Eye (tissue), 1 donor: ENCODE measurements around the gene TSPAN9.

ENCODE experiments used
- DNase-seq: peaks from one replicate; pipeline ENCODE4 v3.0.0-alpha.2; 2015

TSPAN9 gene

DNA sequence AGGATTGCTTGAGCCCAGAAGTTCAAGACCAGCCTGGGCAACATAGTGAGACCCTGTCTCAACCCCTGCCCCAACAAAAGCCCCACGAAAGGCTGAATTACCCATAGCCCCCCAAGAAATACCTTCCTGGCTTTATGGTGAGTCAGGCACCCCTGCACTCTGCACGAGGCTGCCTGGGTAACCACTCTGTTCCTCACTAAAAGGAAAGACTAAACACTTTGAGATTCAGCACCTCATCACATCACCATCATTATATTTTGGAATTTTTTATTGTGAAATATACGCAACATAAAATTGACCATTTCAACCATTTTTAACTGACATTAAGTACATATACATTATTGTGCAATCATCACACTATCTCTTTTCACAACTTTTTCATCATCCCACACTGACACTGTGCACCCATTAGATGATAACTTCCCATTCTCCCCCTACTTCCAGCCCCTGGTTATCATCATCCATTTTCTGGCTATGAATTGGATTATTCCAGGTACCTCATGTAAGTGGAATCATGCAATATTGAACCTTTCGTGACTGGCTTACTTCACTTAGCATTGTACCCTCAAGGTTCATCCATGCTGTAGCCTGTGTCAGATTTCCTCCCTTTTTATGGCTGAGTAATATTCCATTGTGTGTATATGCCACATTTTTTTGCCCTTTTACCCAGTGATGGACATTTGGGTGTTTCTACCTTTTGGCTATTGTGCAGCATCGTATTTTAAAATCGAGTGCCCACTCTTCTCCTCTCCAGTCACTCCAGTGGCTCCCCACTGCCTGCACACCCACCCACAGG lies 51.5 kb downstream of the TSPAN9 start:
- no peak for DNase-seq

DNA sequence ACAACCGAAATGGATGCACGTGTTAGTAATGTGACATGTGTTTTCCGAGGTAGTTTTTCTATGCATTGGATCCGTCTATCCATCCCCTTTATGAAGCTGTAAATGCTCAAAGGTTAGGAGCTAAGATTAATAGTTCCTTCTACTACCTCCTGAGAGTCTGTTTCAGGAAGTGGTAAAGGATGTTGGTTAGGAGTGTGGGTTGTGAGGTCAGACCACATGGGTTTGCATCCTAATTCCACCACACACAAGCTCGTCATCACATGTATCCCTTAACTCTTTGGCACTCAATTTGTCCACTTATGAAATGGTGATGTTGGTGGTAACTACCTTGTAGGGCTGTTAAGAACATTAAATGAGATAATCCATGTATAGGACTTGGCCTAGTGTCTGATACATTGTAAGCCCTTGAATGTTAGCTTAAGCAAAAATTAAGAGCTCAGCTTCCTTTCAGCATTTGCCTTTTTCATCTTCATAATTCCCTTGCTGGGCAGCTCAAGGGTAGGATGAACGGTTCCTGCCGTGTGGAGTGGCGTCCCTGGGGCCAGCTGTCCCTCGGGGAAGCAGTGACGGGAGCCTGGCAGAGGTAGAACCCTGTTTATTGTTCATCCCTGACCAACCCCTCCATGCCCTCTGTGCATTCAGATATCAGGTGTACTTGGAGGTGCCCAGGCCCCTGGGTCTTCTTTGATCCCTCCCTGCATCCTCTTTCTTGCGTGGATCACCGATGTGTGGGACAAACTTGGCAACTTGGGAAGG lies 52.3 kb downstream of the TSPAN9 start:
- no peak for DNase-seq

DNA sequence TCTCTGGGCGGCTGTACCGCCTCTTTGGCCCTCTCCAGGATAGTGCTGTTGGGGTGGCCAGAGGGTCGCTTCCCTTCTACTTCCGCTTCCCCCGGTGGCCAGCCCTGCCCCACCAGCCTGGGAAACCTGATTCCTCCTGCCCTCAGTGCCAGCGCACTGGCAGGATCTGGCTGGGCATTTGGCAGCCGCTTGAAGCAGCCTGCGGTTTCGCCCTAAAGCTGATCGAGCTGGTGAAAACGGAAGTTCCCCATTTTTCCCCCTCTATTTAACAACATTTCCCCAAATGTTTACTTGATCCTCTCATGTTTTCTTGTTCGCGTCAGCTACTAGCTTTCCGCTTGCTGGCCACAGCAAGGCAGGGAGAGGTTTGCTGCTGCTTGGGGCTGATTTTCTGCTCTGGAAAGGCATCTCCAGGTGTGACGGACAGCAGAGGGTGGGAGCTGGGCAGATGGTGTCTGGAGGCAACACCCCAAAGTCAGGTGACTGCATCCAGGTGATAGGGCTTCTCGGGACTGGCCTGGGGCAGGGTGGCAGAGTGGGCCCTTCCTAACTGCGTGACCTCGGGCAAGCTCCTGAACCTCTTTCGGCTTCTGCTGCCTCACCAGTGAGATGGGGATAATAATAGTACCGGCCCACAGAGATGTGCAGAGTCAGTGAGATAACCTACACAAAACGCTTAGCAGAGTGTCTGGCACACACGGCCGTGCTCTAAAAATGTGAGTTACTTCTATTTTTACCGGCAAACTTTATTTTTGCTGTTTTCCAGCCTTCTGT lies 53.1 kb downstream of the TSPAN9 start:
- DNase-seq = no peak

DNA sequence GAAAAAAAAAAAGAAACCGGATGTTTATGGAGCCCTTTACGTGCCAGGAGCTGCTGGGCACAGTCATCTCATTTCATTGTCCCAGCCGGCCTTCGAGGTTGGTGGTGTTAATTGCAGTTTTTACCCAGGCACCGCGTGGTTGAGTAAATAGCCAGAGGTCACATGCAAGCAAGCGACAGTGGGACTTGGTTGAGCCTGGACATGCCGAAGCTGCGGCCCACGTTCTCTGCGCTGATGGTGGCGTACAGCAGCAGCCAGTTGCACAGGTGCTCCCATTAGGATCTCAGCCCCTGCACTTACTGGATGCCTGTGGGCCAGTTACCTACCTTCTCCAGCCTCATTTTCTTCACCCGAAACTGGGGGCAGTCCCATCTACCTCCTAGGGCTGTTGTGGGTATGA lies 54.0 kb downstream of the TSPAN9 start:
- no peak for DNase-seq

DNA sequence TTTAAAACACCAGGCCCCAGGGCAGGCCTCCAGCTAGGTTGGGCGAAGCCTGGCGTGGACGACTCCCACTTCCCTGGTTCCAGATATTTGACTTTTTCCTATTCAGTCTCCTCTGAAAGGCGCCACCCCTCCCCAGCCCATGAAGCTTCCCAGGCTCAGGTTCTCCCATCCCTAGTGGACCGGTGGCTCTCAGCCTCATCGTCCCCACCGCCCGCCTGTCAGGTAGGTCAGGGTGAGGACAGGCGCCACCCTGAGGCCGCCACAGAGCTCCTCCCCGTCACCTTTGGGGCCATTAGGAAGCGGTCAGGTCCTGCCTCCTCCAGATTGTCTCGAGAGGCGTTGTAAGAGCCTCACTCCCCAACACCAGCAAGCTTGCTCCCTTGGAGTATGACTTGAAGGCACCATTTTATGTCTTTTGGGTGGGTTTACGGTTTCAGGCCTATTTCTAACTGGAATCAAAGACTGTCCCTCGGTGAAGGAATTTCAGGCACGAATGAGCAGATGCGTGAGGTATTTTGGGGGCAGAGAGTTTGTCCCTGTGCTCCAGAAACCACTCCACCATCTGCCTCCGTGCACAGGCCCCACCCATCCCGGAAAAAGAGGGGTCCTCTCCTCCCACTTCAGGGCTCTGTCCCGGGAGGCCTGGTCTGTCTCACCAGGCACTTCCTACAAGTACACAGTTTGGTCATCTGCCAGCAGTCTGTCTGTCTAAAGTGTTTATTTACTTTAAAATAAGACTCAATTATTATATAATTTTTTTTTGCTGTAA lies 55.6 kb downstream of the TSPAN9 start:
- DNase-seq = no peak

DNA sequence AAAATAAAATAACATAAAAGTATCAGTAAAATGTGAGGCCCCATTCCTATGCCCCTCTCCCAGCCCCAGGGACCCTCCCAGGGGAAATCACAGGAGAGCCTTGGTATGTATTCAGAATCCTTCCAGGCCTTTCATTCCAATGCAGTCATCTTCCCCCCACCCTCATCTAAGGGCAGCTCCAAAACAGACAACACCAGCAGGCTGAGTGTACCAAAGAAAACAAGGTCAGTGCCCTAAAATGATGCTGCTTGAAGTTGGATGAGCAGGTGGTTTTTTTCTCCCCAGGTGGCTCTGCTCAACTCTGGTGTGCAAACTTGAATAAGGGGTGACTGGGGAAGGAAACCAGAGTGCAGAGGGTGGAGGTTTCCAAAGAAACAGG lies 56.2 kb downstream of the TSPAN9 start:
- no peak for DNase-seq

DNA sequence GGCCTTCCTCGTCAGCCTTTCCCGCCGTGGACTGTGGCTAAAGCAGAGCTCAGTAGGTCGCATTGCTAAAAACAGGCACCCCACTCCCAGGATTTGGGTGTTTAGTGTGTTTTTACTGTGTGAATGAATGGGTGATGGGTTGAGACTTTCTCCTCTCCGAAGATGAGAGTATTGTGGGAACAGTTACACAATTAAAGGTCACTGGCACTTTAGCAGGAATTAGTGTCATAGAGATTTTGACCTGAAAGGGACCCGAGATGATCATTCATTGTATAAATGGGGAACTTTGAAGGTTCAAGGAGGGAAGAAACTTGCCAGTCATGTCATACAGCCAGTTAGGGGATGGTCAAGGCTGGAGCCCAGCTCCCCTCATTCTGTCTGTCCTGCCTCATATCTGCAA lies 56.9 kb downstream of the TSPAN9 start:
- no peak for DNase-seq

DNA sequence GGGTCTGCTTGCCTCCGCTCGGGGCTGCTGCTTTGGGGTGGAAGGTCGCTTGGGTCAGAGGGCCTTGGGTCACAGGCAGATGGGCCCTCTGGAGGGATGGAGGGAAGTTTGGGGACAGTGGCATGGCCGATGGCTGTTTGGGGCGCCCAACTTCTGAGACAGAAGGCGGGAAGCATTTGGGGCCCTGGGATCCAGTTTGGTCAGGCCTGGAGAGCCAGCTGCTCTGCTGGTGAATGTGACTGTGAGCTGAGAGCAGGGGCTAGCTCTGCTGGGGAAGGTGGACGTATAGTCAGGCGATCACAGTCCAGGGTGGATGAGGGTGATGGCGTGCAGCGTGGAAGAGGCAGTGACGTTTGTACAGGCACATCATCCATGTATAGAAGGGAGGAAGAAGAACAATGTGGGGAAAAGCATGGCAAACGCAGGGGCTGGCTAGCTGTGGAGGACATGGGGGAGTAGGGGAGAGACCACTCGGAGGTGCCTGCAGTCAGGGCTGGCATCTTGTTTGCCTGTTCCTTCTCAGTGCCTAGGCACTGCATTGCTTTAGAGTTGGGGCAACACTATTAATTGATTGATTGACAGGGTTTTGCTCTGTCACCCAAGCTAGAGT lies 57.5 kb downstream of the TSPAN9 start:
- no peak for DNase-seq

DNA sequence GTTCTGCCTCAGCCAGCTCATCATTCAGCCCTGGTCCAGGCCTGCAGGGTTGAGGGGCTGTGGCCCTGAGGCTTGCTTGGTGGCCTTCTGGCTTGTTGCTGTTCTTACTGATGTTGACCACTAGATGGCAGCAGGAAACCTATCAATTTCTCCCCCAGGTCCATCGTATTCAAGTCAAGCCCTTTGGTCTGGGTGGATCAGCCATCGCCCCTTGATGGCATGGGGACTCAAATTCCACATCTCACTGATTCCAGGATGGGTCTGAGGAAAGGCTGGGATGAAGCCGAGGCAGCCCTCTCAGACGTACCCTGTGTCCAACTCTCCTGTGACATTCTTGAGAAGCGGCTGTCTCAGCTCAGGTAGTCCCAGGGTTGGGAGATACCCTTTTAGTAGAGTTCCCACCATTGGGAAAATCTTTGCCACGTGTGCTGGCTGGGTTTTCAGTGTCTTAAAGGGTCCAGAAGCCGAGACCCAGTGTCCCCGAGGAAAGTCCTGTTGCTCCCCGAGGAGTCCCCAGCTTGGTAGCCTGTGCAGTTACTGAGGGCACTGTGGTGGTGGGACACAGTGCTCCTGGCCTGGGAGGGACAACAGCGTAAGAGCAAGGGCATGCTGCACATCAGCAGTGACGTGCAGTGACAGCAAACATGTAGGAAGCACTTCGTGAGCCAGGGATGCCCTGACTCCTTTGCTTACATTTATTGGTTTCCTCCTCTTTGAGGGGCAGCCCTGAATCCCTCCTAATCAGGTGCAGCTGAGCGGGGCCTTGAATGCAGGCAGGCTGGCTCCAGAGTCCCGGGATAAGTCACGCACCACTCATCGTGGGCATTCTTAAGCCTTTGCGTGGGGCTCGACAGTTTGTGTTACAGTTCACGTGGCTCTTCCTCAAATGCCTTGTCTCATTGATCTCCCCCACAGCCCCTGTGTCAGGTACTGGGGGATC lies 58.6 kb downstream of the TSPAN9 start:
- peak; percentile 93 for DNase-seq

DNA sequence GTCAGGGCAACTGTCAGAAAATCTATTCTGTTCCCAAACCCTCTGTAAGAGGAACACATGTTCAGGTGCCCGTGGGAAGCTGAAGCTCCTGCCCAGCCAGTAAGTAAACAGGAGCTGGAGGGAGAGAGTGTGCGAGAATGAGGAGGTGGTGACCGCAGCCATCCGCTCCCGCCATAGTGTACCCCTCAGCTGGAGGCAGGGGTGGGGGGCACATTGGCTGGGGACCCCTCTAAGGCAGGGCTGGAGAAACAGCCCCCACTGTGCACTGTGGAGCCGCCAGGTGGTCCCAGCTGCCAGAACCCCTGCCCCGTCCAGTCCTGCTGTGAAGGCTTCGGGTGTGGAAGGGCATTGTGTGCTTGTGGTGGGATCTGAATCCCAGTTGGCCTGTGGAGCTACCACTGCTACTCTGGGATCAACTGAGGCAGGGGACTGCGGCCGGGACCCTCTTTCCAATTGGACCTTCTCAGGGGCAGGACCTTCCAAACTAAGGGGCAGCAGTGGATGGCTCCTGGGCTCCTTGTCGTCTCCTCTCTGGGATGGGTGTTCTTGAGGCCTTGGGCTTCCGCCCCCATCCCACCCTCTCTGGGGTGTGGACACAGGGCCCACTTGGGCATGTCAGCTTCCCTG lies 59.6 kb downstream of the TSPAN9 start:
- no peak for DNase-seq

DNA sequence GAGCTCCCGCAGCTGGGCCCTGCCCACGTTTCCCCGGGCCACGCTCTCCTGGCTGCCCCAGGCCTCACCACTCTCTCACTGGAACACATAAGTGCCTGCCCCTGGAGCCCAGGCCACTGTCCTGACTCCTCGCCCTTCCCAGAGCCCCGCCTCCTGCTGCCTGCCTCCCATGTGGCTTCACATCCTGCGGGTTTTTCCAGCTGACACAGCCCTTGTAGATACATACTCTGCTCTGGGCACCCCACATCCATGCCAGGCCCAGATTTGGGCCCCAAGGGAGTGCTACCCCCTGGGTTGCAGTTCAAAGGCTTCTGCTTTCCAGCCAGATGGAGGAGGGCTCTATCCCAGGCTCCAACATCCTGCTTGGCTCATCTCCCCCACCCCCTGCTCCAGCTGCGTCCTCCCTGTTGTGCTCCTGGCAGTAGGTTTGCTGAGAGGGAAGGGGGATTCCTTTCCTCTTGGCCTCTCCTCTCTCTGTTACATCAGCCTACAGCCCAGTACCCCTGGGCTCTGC lies 60.1 kb downstream of the TSPAN9 start:
- peak; percentile 73 for DNase-seq

DNA sequence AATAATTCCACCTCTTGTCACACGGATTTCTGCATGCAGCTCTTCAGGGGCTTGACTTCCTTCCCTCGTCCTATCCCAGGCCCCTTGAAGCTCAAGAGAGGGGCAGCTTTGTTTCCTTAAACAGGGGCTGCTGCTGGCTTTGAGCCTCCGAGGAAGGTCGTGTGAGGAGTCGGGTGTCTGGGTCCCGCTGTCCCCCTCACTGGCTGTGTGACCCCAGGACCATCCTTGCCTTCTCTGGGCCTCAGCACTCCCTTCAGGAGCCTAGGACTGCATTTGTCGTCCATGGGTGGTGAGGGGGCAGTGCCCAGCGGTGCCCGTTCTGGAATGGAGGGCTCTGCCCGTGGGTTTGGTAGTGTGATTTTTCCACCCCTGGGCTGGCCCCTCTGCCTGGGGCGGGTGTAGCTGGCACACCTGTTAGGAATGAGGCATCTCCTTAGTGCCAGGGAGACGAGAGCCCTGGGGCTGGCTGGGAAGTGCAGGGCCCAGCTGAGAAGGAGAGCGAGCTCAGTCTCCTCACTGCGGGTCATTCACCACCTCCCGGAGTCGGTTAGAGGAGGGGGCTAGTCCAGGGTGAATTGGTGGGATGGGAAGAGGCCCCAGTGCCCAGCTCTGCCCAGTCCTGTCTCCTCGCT lies 60.8 kb downstream of the TSPAN9 start:
- no peak for DNase-seq

DNA sequence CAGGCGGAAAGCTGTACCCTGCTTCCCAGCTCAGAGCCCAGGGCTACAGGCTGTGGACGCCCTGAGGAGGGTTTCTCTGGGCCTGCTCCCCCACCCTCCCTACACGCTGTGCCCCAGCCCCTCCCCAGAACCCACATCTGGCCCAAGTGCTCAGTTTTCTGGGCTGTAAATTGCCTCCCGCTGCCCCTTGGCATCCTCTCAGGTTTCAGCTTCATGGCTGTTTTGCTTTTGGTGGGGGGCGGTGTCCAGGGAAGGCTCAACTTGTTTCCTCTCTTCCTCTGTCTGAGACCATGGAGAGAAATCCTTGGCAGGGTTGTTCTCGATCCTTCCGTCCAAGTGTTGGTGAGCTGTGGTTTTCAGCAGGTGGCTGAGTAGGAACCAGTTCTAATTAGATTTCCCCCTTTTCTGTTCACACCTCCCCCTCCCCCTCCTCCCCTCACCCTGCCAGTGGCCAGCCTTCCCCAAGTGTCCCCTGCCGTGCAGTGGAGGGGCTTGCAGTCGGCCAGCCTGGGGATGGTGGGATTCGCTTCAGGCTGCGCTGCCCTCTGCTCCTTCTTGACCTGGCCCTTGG lies 61.8 kb downstream of the TSPAN9 start:
- DNase-seq = peak; percentile 58

DNA sequence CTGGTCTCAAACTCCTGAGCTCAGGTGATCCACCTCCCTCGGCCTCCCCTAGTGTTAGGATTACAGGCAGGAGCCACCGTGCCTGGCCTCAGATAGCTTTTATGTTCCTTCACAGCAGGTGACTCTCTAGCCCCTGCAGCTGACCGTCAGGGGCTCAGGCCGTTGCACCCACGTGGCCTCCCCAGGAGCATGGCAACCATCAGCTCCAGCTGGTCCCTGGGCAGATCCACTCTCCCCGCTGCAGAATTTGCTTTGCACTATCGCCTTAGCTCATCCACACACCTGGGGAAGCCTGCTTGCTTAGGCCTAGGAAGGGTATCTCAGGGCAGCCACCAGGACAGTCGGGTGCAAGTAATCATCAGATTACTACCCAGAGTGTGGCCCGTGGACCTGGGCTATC lies 62.6 kb downstream of the TSPAN9 start:
- no peak for DNase-seq

DNA sequence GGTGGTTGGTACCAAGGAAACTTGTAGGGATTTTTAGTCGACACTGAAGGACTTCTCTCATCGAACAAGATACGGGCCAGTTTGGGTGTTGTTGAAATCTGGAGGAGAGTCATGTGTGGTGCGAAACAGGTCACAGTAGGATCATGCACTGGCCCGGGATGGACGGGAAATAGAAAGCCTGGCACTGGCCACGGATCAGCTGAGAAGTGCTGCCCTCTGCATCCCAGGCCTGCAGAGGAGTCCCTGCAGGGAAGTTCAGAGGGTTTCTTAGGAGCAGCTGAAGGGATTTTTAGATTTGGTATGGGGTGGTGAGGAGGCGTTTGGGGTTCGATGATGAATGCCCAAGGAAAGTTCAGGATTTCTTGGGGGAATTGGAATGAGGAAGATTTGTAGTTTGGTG lies 63.1 kb downstream of the TSPAN9 start:
- no peak for DNase-seq

DNA sequence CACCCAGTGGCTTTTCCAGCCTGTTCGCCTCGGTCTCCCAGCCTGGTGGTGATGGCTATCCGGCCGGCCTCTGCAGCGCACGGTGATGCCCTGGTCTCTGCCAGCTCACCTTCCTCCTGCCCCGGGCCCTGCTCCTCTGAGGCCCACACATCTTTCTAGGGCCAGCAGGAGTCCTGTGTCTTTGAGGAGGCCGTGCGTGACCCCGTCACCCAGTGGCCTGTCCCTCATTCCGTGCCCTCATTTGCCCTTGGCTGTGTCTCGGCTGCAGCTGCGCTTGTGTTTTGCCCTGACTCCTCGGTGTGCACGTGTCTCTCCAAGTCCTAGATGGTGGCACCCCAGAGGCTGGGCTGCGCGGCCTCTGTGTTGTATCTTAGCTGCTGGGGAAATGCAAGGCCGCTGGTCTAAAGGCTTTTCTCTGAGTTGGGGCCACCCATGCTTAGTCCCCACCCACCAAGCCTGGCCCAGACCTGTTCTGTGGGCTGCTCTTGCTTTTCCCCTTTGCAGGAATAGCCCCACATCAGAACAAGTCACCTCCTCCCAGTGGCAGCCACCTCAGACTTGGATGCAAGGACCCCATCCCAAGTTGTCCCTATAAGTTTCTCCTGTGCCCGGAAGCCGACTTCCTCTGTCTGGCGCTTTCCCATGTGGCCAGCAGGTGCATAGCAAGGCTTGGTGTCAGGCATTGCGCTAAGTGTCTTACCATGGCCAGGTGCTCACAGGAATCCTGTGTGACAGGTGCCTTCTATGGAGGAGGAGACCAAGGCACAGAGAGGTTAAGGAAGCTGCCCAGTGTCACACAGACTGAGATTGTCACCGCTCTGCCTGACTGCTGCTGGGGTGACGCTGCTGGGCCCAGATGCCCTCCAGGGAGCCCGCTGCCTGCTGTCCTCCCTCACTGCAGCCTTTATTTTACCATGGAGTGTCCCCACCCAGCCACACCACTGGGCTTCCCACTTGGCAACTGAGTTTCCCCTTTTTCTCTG lies 64.5 kb downstream of the TSPAN9 start:
- peak; percentile 57 for DNase-seq

DNA sequence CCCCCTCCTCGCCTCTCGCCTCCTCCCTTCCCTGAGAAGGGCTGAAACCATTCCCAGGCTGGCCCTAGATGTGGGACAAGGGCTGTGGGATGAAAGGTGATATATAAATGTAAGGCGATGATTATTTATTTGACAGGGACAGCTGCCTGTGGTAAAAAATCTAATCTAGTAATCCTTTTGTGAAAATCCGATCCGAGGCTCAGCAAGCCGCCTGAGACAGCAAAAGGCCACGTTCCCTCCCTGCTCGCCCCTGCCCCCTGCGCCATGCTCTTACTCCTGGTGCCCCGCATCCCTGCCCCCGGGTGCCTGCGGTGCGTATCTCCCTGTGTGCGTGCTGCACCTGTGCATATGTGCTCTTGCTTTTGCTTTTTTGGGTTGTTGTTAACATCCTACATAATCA lies 65.2 kb downstream of the TSPAN9 start:
- DNase-seq = no peak

DNA sequence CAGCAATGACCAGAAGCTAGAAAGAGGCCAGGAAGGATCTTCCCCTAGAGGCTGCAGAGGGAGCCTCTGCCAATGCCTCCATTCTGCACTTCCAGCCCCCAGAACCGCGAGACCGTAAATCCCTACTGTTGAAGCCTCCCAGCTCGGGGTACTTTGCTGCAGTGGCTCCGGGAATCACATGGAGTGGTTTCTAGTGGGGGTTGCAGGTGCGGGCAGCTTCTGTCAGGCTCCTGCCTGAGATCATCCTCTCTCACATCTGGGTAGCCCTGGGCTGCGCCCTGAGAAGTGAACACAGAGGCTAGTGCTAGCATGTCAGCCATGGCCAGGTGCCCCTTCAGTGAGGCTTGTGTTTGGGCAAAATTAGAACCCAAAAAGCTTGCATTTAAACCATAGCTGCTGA lies 67.3 kb downstream of the TSPAN9 start:
- DNase-seq = no peak
